Esophagus mucosa (tissue), 1 donor: Measurements from ENCODE around the gene FIGN. TPM values are rescaled to one million over a fixed set of nuclear protein-coding genes. Genes with fewer than 3 reads are reported as not detected.
A peak's percentile ranks its signal among the peaks of the same experiment; 100 is the strongest.

Source experiments
- ATAC-seq: fragments of 200-7000 bp; cut with Tn5 transposase; one replicate; pipeline ENCODE4 v1.9.1; 2020
- total RNA-seq: library from RNA; stranded (reverse); gene quantifications from one replicate; pipeline ENCODE4 v1.2.4, GENCODE V29; 2023
- donor health status: DM: yes; HTN: yes; CAD: no.

FIGN gene, protein sequence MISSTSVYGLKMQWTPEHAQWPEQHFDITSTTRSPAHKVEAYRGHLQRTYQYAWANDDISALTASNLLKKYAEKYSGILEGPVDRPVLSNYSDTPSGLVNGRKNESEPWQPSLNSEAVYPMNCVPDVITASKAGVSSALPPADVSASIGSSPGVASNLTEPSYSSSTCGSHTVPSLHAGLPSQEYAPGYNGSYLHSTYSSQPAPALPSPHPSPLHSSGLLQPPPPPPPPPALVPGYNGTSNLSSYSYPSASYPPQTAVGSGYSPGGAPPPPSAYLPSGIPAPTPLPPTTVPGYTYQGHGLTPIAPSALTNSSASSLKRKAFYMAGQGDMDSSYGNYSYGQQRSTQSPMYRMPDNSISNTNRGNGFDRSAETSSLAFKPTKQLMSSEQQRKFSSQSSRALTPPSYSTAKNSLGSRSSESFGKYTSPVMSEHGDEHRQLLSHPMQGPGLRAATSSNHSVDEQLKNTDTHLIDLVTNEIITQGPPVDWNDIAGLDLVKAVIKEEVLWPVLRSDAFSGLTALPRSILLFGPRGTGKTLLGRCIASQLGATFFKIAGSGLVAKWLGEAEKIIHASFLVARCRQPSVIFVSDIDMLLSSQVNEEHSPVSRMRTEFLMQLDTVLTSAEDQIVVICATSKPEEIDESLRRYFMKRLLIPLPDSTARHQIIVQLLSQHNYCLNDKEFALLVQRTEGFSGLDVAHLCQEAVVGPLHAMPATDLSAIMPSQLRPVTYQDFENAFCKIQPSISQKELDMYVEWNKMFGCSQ
- total RNA-seq = 1.0 TPM

- peak; percentile 80 for ATAC-seq
These were observed at the start of gene FIGN for GRCh38 chr2:163735685-163736432. Gene FIGN, minus strand, starts transcription at chr2:163736008. Its CDS starts 1,081 bp downstream, at chr2:163734927.

GRCh38 chr2:163785162-163785561 is 49.4 kb upstream of the FIGN start:
- ATAC-seq = no peak

GRCh38 chr2:163779970-163780597 is 44.3 kb upstream of the FIGN start:
- no peak for ATAC-seq

DNA sequence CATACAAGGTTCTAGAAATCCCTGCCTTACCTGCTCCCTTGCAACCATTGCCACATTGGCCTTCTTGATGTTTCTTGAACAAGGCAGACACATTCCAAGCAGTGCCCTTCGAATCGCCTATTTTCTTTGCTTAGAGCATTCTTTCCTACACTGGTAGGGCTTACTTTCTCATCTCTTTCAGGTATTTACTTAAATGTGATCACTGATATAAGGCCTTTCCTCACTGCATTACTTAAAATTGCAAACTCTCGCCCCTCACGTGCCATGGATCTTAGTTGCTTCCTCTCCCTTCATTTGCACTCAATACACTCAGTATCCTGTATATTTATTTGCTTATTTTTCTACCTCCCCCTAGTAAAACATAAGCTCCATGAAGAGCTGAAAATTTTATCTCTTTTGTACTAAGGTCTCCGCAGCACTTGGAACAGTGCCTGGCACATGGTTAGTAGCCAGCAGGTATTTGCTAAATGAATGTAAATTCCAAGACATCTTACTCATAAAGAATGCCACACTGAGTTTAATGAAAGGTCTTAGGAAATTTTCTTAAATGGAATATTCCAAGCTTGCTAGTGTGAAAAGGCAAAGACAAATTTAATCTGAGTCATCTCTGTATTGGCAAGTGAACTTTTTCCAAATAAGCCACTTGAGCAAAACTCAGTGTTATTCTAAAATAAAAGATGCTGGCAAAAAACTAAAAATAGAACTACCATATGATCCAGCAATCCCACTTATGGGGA is 42.4 kb upstream of the FIGN start:
- peak; percentile 51 for ATAC-seq

DNA sequence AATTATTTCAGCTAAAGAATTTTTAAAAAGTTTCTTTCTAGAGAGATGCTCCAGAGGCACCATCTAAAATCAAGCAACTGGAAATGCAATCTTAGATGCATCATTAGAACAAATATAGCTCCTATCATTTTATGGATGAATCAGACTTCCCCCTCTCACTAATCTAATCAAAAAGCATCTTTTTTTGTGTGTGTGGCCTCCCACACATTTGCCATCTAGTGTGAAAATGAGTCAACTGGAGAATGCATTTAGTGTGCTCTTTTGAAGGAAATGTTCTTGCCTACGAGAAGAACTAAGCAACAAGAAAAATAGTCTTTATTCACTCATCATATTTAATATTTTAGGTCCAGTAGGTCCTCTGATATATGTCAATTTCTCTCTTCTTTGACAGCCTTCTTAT is 39.5 kb upstream of the FIGN start:
- no peak for ATAC-seq

DNA sequence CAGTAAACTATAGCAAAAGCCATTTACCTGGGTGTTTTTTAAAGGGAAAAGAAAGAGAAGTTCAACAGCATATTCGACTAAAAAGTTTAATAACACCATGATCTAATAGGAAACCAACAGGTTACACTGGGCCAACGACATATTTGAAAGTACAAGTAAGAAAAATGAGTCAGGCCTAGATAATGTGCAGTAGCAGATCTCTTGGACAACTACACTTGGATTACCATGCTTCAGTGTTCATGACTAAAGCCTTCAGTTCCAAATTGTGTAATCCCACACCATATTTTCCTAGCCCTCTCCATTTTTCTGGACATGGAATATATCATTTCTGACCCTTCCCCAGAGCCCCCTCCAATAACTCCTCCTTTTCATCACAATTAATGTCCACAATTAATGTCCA is 39.1 kb upstream of the FIGN start:
- peak; percentile 99 for ATAC-seq

DNA sequence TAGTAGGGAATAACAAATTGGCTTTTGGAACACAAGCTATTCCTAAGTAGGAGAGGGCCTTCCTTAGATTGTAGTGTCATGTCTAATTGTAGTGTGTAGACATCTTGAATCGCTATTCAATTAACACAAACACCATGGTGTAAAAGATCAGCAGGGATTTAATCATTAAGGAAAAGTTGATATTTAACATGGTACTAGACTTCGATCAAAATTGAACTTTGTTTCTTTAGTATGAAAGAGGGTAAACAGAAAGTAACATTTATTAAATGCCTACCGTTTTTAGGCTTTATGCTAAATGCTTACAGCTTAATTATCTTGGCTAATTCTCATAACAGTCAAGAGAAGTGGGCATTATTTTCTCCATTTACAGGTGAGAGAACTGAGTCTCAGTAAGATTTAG is 37.5 kb upstream of the FIGN start:
- ATAC-seq = no peak

- ATAC-seq = no peak
These were observed 35.8 kb upstream of the FIGN start for GRCh38 chr2:163771596-163771995.

- ATAC-seq = no peak
These were observed 33.3 kb upstream of the FIGN start for GRCh38 chr2:163768881-163769695.

DNA sequence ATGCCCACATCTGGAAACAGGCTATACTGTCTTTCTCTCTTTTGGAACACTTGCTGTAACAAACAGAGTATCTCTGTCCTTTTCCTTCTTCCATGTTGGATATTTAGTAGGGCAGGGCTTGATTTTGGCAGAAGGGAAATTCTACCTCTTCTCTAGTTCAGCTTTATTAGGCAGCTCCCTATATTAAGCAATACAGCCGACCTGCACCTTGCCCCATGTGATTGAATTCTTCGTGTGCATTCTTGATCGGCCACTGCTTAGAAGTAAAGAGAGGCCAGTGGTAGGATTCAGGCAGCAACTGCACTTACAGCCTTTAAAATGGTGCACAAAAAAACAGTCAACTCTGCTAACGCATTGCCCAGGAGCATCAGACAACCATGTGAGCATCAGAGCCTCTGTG is 31.3 kb upstream of the FIGN start:
- no peak for ATAC-seq

GRCh38 chr2:163764566-163764965 is 28.8 kb upstream of the FIGN start:
- ATAC-seq = no peak

GRCh38 chr2:163759013-163759412 is 23.2 kb upstream of the FIGN start:
- peak; percentile 72 for ATAC-seq

- ATAC-seq = no peak
These were observed 22.0 kb upstream of the FIGN start for GRCh38 chr2:163757814-163758213.

GRCh38 chr2:163756588-163756987 is 20.8 kb upstream of the FIGN start:
- no peak for ATAC-seq

GRCh38 chr2:163755366-163755765 is 19.6 kb upstream of the FIGN start:
- ATAC-seq = no peak

- no peak for ATAC-seq
These were observed 17.9 kb upstream of the FIGN start for GRCh38 chr2:163753726-163754125.

DNA sequence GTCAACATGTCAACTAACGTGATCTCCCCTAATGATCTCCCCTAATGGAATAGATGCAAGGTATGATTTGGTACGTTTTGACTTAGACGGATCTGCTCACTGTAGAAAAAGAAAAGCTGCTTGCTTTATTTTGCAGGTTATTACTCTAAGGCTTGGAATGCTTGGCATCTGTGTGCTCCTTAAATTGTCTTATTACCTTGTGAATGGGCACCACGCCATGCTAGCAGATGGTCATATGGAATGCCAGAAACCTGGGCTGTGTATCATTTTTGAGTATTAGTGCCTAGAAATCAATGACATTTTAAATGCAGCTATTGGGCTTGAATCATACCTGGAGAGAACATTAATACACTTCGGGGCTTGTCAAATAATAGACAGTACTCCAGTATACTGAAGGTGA is 16.5 kb upstream of the FIGN start:
- no peak for ATAC-seq

GRCh38 chr2:163751696-163752095 is 15.9 kb upstream of the FIGN start:
- ATAC-seq = no peak

DNA sequence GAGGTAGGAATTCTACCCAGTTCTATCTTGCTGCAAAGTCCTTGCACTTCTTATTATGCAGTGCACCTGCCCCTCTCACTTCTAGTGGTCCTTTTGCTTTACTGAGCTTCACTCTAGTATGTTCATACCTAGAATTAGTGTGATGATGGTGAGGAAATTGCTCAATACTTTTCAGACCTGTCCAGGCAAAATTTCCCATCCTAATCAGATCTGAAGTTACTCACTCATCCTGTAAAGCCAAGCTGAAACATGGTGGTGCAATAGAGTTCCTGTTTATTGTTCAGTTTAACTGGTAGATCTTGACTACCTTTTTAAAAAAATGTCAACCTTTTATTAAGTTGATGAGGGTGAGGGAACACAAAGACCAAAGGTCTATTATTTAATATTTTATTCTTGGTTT is 12.6 kb upstream of the FIGN start:
- ATAC-seq = peak; percentile 72

DNA sequence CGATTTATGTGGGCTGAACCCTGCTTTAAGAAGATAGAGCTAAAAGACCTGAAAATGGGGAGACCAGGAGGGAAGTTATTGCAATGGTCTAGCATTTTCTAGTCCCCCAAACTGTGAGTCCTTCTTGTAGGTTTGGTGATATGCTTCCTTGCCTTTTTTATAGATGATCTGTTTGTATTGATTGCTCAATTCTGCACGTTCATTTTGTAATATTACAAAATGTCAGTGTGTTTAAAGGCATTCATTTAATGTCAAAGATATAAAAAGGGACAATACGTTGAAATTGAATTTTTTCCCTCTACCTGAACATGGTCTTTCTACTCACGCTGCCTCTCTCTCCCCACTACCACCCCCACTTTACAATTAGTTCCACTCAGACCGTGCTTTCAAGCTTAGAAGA is 5.6 kb upstream of the FIGN start:
- no peak for ATAC-seq

DNA sequence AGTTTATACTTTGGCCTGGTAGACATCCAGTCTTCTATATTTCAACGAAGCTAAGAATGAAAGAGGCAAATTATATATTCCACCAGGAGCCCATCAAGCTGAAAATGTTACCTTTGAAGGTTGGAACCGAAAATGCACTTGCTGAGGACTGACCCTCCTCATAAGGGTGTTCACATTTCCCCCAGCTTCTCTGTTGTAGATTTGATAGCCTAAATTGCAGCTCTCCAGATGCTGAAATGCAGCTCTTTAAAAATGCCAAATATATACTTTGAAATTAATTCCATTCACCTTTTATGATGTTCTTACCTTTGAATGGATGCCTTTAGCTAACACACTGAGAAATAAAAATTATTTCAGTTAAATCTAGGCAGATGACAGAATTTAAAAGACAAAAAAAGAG is 1.8 kb upstream of the FIGN start:
- no peak for ATAC-seq

- ATAC-seq = no peak
These were observed 1.3 kb upstream of the FIGN start for GRCh38 chr2:163737190-163737439.
